ENCODE results near the gene CRABP2.

CRABP2 gene

DNA sequence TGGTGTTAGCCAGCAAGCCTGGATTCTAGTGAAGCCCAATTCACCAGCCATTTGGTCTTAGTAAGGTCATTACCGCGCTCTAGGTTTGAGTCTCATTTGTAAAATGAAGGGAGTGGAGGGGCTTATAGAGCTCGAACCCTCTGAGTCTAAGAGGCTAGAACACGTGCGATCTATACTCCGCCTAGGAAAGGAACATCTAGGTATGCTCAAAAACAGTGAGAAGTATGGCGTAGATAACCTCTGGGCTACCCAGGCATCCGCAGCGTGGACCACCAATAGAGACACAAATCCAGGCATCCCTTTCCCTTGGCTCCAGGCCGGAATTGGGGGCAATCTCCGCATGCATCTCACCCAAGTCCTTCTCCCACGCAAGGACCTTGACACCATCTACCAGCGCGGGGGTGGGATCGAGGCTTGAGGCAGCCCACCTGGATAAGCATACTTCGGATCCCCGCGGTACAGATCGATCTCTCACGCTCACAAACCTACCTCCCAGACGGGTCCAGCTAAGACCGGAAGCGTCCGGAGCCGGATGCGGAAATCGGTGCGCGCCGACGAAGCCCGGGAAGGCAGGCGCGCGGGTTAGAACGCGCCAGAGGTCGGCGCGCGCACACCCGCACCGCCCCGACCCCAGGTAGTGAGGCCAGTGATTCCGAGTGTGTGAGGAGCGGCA, 22.7 kb upstream of the CRABP2 start, which contains the start of gene METTL25B:
Gene METTL25B, plus strand, starts transcription at position 544 of the 673 bp plus-strand sequence. CDS start 636 bp downstream, outside the sequence.
- Histone ChIP-seq H3K9me2 (replicated peaks; ENCODE audit: control insufficient read depth, low read length) (no peaks in the 10 kb centered on the region), H4K20me1 (ENCODE audit: control insufficient read depth, insufficient read depth, low read depth, low read length) (peaks cover 29% of the 10 kb centered on the region), H3K27me3 (ENCODE audit: control insufficient read depth, low read length) (no peaks in the 10 kb centered on the region), H3K36me3 (ENCODE audit: control insufficient read depth, low read length) (peaks cover 81% of the 10 kb centered on the region), H3K4me1 (ENCODE audit: control insufficient read depth, low read length) (peaks cover 36% of the 10 kb centered on the region), H3K4me3 (ENCODE audit: low read length) (peak within 1 kb of the TSS; percentile 97), H3K27ac (ENCODE audit: low read depth, low read length) (peak within 1 kb of the TSS; percentile 73), H3F3A (ENCODE audit: control insufficient read depth, insufficient read depth) (peaks cover 27% of the 10 kb centered on the region), H3K9me3 (ENCODE audit: control insufficient read depth, insufficient read depth, low read length) (no peaks in the 10 kb centered on the region), H3K4me2 (ENCODE audit: low read length) (peak within 1 kb of the TSS; percentile 92), H3K79me2 (ENCODE audit: control insufficient read depth, low read length) (peaks cover 74% of the 10 kb centered on the region)
- TF ChIP-seq EZH2phosphoT487 (IDR thresholded peaks at IDR 0.05; ENCODE audit: borderline replicate concordance, low read length) = no peak
- TF ChIP-seq, protein P1, sequence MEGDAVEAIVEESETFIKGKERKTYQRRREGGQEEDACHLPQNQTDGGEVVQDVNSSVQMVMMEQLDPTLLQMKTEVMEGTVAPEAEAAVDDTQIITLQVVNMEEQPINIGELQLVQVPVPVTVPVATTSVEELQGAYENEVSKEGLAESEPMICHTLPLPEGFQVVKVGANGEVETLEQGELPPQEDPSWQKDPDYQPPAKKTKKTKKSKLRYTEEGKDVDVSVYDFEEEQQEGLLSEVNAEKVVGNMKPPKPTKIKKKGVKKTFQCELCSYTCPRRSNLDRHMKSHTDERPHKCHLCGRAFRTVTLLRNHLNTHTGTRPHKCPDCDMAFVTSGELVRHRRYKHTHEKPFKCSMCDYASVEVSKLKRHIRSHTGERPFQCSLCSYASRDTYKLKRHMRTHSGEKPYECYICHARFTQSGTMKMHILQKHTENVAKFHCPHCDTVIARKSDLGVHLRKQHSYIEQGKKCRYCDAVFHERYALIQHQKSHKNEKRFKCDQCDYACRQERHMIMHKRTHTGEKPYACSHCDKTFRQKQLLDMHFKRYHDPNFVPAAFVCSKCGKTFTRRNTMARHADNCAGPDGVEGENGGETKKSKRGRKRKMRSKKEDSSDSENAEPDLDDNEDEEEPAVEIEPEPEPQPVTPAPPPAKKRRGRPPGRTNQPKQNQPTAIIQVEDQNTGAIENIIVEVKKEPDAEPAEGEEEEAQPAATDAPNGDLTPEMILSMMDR (IDR thresholded peaks at IDR 0.05; ENCODE audit: low read depth, low read length, poor library complexity, severe bottlenecking) = no peak

DNA sequence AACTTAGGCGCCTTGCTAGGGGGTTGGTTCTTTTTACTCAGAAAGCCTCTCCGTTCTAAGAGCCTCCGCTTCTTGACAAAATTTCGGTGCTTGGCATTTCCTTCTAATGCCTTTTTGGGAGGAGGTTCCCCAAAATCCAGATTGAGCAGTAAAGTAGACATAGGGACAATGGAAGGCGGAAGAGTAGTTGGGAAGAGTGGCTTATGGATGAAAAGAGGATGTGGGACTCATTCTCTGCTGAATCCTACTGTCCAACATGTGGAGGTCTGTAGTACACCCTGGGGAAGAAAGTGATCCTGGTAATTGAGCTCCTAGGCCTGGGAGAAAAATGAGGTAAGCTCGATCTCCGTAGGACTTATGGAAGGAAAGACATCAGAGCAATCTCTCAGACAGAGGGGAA, 22.1 kb upstream of the CRABP2 start:
- peaks cover 79% of the 10 kb centered on the region for H3K79me2 ChIP-seq (ENCODE audit: control insufficient read depth, low read length)
- no peaks in the 10 kb centered on the region for H3K9me2 ChIP-seq (replicated peaks; ENCODE audit: control insufficient read depth, low read length)
- H3K9me3 ChIP-seq (ENCODE audit: control insufficient read depth, insufficient read depth, low read length) = no peaks in the 10 kb centered on the region
- H4K20me1 ChIP-seq (ENCODE audit: control insufficient read depth, insufficient read depth, low read depth, low read length) = peaks cover 29% of the 10 kb centered on the region
- H3F3A ChIP-seq (ENCODE audit: control insufficient read depth, insufficient read depth) = peaks cover 24% of the 10 kb centered on the region
- peak overlapping the region; percentile 73 for H3K27ac ChIP-seq (ENCODE audit: low read depth, low read length)
- no peak for TF ChIP-seq EZH2phosphoT487 (IDR thresholded peaks at IDR 0.05; ENCODE audit: borderline replicate concordance, low read length)
- TF ChIP-seq, protein P1 (IDR thresholded peaks at IDR 0.05; ENCODE audit: low read depth, low read length, poor library complexity, severe bottlenecking) = no peak
- H3K4me1 ChIP-seq (ENCODE audit: control insufficient read depth, low read length) = peaks cover 36% of the 10 kb centered on the region
- peak overlapping the region; percentile 97 for H3K4me3 ChIP-seq (ENCODE audit: low read length)
- peak overlapping the region; percentile 91 for H3K4me2 ChIP-seq (ENCODE audit: low read length)
- no peaks in the 10 kb centered on the region for H3K27me3 ChIP-seq (ENCODE audit: control insufficient read depth, low read length)
- H3K36me3 ChIP-seq (ENCODE audit: control insufficient read depth, low read length) = peaks cover 80% of the 10 kb centered on the region

DNA sequence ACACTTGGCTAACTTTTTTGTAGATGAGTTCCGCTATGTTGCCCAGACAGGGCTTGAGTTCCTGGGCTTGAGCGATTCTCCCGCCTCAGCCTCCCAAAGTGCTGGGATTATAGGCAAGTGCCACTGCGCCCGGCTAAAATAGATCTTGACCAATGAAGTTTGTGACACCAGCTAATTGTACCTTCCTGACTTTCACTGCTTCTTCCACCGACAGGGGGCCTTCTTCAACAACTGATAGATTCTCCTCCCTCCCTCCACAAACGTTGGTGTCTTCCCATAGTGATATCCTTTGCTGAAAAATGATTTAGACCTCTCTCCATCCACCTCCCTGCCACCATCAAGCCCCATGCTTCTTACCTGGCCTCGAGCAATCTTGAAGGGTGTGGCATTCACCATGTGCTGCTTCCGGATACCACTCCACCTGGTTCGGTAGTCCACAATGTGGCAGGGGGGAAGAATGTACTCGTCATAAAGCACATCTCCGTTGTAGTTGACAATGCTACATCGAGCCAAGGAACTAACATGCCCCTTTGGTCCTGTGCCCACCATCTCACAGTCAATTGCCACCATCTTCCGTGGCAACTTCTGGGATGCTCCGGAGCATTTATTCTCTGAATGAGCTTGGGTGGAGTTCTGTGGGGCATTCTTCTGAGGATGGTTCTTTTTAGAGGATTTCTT, 21.3 kb upstream of the CRABP2 start:
- Histone ChIP-seq H3F3A (ENCODE audit: control insufficient read depth, insufficient read depth) (peaks cover 28% of the 10 kb centered on the region), H3K27me3 (ENCODE audit: control insufficient read depth, low read length) (no peaks in the 10 kb centered on the region), H4K20me1 (ENCODE audit: control insufficient read depth, insufficient read depth, low read depth, low read length) (peaks cover 29% of the 10 kb centered on the region), H3K4me1 (ENCODE audit: control insufficient read depth, low read length) (peaks cover 36% of the 10 kb centered on the region), H3K9me3 (ENCODE audit: control insufficient read depth, insufficient read depth, low read length) (no peaks in the 10 kb centered on the region), H3K4me2 (ENCODE audit: low read length) (peak overlapping the region; percentile 91), H3K4me3 (ENCODE audit: low read length) (peak overlapping the region; percentile 97), H3K79me2 (ENCODE audit: control insufficient read depth, low read length) (peaks cover 83% of the 10 kb centered on the region), H3K9me2 (replicated peaks; ENCODE audit: control insufficient read depth, low read length) (no peaks in the 10 kb centered on the region), H3K27ac (ENCODE audit: low read depth, low read length) (peak overlapping the region; percentile 73), H3K36me3 (ENCODE audit: control insufficient read depth, low read length) (peaks cover 76% of the 10 kb centered on the region)
- TF ChIP-seq EZH2phosphoT487 (IDR thresholded peaks at IDR 0.05; ENCODE audit: borderline replicate concordance, low read length) = no peak
- TF ChIP-seq, protein P1 (IDR thresholded peaks at IDR 0.05; ENCODE audit: low read depth, low read length, poor library complexity, severe bottlenecking) = peak; percentile 83

All from DOHH2 (cell line).